Stimulated activated CD8-positive, alpha-beta memory T cell treated with anti-CD3 and anti-CD28 coated beads, Interleukin-4, amount 100 ng/mL, for 24 hours (primary cell): Measurements from ENCODE around the gene PATZ1.
A peak's percentile ranks its signal among the peaks of the same experiment; 100 is the strongest.

Source experiments
- DNase-seq: peaks from one replicate; pipeline ENCODE4 v3.0.0-alpha.2; 2020; ENCODE audit warnings: low read depth

Gene PATZ1

GRCh38 chr22:31313366-31314147, 32.6 kb downstream of the PATZ1 start:
- DNase-seq: peak; percentile 43

- no peak for DNase-seq
Observed at GRCh38 chr22:31308181-31308580, 38.0 kb downstream of the PATZ1 start.

GRCh38 chr22:31305194-31305593, 41.0 kb downstream of the PATZ1 start:
- DNase-seq: no peak

- DNase-seq: no peak
Observed at GRCh38 chr22:31302537-31302936, 43.6 kb downstream of the PATZ1 start.

- no peak for DNase-seq
Observed at GRCh38 chr22:31302006-31302405, 44.1 kb downstream of the PATZ1 start.

- DNase-seq: no peak
Observed at GRCh38 chr22:31300896-31301295, 45.2 kb downstream of the PATZ1 start.

GRCh38 chr22:31295831-31296657, 50.1 kb downstream of the PATZ1 start:
- DNase-seq: no peak

GRCh38 chr22:31295360-31295759, 50.8 kb downstream of the PATZ1 start:
- no peak for DNase-seq

GRCh38 chr22:31292236-31292989, 53.7 kb downstream of the PATZ1 start, which contains the start of gene PIK3IP1:
Gene PIK3IP1, minus strand, starts transcription at chr22:31292488. Its CDS starts 144 bp downstream, at chr22:31292344.
- DNase-seq: peak; percentile 66

GRCh38 chr22:31291481-31292235, 54.5 kb downstream of the PATZ1 start:
- no peak for DNase-seq

- peak; percentile 91 for DNase-seq
Observed at GRCh38 chr22:31290494-31291471, 55.4 kb downstream of the PATZ1 start.

- DNase-seq: no peak
Observed at GRCh38 chr22:31289344-31289743, 56.8 kb downstream of the PATZ1 start.

GRCh38 chr22:31288496-31289240, 57.5 kb downstream of the PATZ1 start:
- DNase-seq: no peak

- DNase-seq: no peak
Observed at GRCh38 chr22:31287818-31288495, 58.2 kb downstream of the PATZ1 start.

- no peak for DNase-seq
Observed at GRCh38 chr22:31286360-31287255, 59.5 kb downstream of the PATZ1 start.

GRCh38 chr22:31284281-31285155, 61.6 kb downstream of the PATZ1 start:
- DNase-seq: no peak
